Fibroblast of the aortic adventitia (primary cell): ENCODE results near the gene BTBD1. TPM values are rescaled to one million over a fixed set of nuclear protein-coding genes. Genes with fewer than 3 reads are reported as not detected.

Source experiments
- DNase-seq: peaks from one replicate; pipeline ENCODE4 v3.0.0-alpha.2; 2010; ENCODE audit warnings: low read depth
- H3K4me3 ChIP-seq: 2 replicates; pipeline ENCODE4 v1.5.1; 2011; ENCODE audit warnings: low read depth, mild to moderate bottlenecking, control low read depth, low read length, moderate library complexity
- total RNA-seq: library from RNA; depleted of rRNA; stranded (reverse); fragments of >200 nt; gene quantifications from 2 replicates; pipeline ENCODE4 v1.2.3, GENCODE V29; 2012; ENCODE audit warnings: low replicate concordance
- TF ChIP-seq, protein P1 (sequence below): IDR thresholded peaks from 2 replicates; pipeline ENCODE4 v1.5.1; 2011; ENCODE audit warnings: mild to moderate bottlenecking, low read length, control low read depth, inconsistent platforms; ENCODE audit not compliant: insufficient read depth

The BTBD1 gene
- total RNA-seq, 1 donor, result 102 TPM

DNA sequence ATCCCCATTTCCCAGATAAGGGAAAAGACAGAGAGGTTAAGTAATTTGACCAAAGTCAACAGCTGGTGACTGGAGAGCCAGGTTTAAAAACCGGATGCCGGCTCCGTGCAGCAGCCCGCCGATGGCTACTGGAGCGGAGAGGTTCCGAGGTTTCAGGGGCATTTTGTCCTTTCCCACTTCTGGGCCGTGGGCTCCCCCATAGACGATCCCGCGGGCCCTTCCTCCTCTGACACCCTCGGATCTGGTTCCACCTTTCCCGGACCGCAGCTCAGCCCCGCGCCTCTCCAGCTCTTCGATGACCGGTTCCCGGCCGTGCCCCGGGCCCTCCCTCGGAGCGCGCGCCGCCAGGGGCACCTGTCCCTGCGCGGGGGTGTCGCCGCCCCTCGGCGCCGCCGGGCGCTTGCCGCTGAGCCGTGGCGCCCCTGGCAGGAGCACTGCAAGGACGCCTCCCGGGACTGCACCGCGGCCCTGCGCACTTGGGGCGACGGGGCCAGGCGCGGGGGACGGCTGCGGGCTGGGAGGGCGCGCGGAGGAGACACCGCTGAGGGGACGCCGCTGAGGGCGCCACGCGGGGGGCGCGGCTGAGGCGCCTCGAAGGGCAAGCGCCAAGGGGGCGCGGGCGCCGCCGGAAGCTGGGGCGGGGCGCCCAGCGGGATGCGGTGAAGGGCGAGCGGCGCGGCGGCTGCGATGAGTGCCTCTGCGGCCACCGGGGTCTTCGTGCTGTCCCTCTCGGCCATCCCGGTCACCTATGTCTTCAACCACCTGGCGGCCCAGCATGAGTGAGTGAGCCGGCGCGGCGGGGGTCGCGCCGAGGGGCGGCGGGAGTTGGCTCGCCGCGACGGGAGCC, 40.2 kb upstream of the BTBD1 start, which contains the start of gene TM6SF1:
Gene TM6SF1 (plus strand): TSS at position 652 of the 847 bp plus-strand sequence. CDS start 36 bp downstream, at position 688.
- no peak for DNase-seq
- TF ChIP-seq, protein P1, sequence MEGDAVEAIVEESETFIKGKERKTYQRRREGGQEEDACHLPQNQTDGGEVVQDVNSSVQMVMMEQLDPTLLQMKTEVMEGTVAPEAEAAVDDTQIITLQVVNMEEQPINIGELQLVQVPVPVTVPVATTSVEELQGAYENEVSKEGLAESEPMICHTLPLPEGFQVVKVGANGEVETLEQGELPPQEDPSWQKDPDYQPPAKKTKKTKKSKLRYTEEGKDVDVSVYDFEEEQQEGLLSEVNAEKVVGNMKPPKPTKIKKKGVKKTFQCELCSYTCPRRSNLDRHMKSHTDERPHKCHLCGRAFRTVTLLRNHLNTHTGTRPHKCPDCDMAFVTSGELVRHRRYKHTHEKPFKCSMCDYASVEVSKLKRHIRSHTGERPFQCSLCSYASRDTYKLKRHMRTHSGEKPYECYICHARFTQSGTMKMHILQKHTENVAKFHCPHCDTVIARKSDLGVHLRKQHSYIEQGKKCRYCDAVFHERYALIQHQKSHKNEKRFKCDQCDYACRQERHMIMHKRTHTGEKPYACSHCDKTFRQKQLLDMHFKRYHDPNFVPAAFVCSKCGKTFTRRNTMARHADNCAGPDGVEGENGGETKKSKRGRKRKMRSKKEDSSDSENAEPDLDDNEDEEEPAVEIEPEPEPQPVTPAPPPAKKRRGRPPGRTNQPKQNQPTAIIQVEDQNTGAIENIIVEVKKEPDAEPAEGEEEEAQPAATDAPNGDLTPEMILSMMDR, result no peak
- peak within 1 kb of the TSS; percentile 57 for H3K4me3 ChIP-seq

DNA sequence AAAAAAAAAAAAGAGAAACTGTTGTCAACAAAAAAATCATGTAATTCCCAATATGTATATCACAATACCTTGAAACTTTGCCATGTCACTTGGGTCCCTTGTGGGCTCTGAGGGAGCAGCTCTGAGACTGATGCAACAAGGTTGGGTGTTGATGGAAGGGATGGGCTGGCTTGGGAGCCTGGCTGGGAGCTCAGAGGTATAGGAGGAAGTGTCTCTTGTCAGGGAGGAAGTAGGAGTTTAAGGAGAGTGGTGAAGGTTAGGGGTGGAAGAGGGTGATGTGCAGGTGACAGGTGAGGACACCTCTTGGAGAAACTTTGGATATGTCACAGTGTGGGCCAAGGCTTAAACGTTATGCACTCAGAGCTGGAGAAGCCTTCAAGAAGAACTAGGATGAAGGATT, 38.4 kb upstream of the BTBD1 start:
- H3K4me3 ChIP-seq, result no peak overlapping the region
- DNase-seq, result no peak
- TF ChIP-seq, protein P1, result no peak

DNA sequence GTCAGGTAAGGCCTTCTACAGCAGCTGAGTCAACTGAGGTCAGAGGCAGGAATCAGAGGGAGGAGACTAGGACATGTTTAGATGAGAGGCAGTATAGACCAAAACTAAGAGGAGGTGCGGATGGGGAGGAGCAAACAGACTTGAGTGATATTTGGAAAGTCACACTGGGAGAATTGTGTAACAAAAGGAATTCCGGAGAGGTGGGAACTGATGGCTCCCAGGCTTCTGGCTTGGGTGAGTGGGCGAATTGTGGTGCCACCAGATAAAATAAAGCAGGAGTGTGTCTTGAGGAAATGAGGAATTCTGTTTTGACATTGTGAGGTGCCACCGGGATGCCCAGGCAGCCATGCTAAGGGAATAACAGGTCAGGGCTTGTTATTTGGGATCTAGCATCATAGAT, 37.1 kb upstream of the BTBD1 start:
- TF ChIP-seq, protein P1, result no peak
- H3K4me3 ChIP-seq, result no peak overlapping the region
- DNase-seq, result no peak

DNA sequence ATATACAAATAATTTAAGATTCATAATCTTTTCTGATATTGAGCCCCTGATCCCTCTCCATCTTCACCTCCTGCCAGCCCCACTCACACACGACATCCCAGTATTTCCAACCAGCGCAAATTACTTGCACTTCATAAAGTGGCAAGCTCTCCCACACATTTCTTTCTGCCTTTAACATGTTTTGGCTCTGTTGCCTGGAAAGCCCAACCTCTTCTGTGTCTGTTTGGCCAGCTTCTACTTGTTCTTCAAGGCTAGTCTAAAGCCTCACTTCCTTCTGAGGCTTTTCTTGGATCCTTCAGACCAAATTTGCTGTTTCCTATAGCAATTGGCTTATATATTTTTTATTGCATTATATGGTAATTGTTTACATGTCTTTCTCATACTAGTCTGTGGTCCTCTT, 35.3 kb upstream of the BTBD1 start:
- peak; percentile 22 for DNase-seq
- TF ChIP-seq, protein P1, result no peak

DNA sequence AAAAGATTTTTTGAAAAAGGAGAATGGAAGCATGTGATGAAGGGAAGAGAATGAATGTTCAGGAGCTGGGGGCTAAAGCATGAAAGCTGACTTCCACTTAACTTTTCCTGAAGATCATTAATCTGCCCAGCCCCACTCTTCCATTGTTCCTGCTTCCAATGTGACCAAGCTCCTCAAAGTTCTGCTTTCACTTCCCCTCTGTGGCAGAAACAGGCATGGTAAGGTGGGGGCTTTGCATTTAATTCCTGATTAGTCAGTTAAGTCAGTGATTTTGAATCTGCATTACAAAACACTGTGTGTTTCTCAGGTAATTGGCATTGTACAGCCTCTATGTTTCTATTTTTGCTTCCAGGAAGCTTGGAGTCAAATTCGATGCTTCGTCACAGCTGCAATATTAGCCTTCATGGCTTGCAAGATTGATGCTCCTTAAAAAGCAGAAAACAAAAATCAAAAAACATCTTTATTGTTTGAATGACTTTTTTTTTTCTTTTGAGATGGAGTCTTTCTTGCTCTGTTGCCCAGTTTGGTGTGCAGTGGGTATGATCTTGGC, 33.1 kb upstream of the BTBD1 start:
- TF ChIP-seq, protein P1, result no peak
- DNase-seq, result no peak
- H3K4me3 ChIP-seq, result no peak overlapping the region

More for the DNA sequence above, 35.3 kb upstream of the BTBD1 start:
- H3K4me3 ChIP-seq, result no peak overlapping the region

GRCh38 chr15:83099290-83099689, 32.2 kb upstream of the BTBD1 start:
- no peak overlapping the region for H3K4me3 ChIP-seq
- DNase-seq, result no peak
- TF ChIP-seq, protein P1, result no peak
